Activated CD4-positive, alpha-beta T cell treated with anti-CD3 and anti-CD28 coated beads, Interleukin-2, amount 50 U/mL, for 4 hours (primary cell): ENCODE results near the gene SARDH.
"Not testable (repeated sequence)": the region's sequence is repeated elsewhere in the genome, so short reads cannot be mapped to it uniquely, and the experiment has no call there.

Experiments used
- DNase-seq, 2 experiments: peaks; one replicate each; pipeline ENCODE4 v3.0.0-alpha.2; 2020

SARDH gene

GRCh38 chr9:133759146-133759900, 21.2 kb upstream of the SARDH start:
- DNase-seq, result no peak

- no peak for DNase-seq
Observed at GRCh38 chr9:133758228-133758627, 20.1 kb upstream of the SARDH start.

GRCh38 chr9:133754688-133755227, 16.6 kb upstream of the SARDH start:
- DNase-seq, result no peak

- DNase-seq, result no peak
Observed at GRCh38 chr9:133754187-133754586, 16.0 kb upstream of the SARDH start.

GRCh38 chr9:133752739-133753446, 14.7 kb upstream of the SARDH start:
- DNase-seq, result no peak

- DNase-seq, result no peak
Observed at GRCh38 chr9:133750982-133751649, 13.0 kb upstream of the SARDH start.

GRCh38 chr9:133747309-133747708, 9.2 kb upstream of the SARDH start:
- DNase-seq, result no peak

- DNase-seq, result not testable (repeated sequence)
Observed at GRCh38 chr9:133744528-133744927, 6.4 kb upstream of the SARDH start.

GRCh38 chr9:133742849-133743444, 4.8 kb upstream of the SARDH start:
- DNase-seq, result peak; percentile 63 to 71

GRCh38 chr9:133742251-133742650, 4.1 kb upstream of the SARDH start:
- no peak for DNase-seq

- no peak for DNase-seq
Observed at GRCh38 chr9:133741716-133742115, 3.6 kb upstream of the SARDH start.

GRCh38 chr9:133740911-133741310, 2.8 kb upstream of the SARDH start:
- no peak for DNase-seq

- no peak for DNase-seq
Observed at GRCh38 chr9:133739408-133740280, 1.5 kb upstream of the SARDH start.

GRCh38 chr9:133738640-133739225, 581 bp upstream of the SARDH start:
- DNase-seq, result no peak

- DNase-seq, result no peak
Observed at GRCh38 chr9:133737071-133737773, 930 bp downstream of the SARDH start.

- no peak for DNase-seq
Observed at GRCh38 chr9:133735931-133736330, 2.2 kb downstream of the SARDH start.

- no peak for DNase-seq
Observed at GRCh38 chr9:133735415-133735775, 2.8 kb downstream of the SARDH start.

GRCh38 chr9:133734590-133735414, 3.4 kb downstream of the SARDH start:
- no peak for DNase-seq

GRCh38 chr9:133733796-133734533, 4.2 kb downstream of the SARDH start:
- DNase-seq, result no peak

- no peak for DNase-seq
Observed at GRCh38 chr9:133733421-133733795, 4.7 kb downstream of the SARDH start.
